IMR-90 (cell line): ENCODE measurements around the gene KCTD20. TPM values are rescaled to one million over a fixed set of nuclear protein-coding genes. Genes with fewer than 3 reads are reported as not detected.

Experiments used
- ATAC-seq: fragments of 200-7000 bp; cut with Tn5 transposase; 2 replicates; pipeline ENCODE4 v1.9.1; 2020; ENCODE audit warnings: low read depth, mild to moderate bottlenecking, moderate library complexity
- BruUV-seq: library from RNA; stranded (reverse); fragments of 400-500 nt; replicated peaks from 2 replicates; lab custom pipeline; 2021; lab: Mats Ljungman, UMichigan
- CTCF ChIA-PET: fragments of 300-600 bp; formaldehyde crosslinking; extraction: SDS; loops from one replicate; lab custom pipeline; 2021; ENCODE audit warnings: antibody characterized with exemption; lab: Yijun Ruan, JAX
- POLR2A ChIA-PET: fragments of 300-600 bp; sonication (Branson Sonifier 250); formaldehyde crosslinking; loops from one replicate; lab custom pipeline; 2022; ENCODE audit warnings: antibody characterized with exemption; ENCODE audit not compliant: unreplicated experiment; lab: Charles Lee
- DNase-seq: peaks from one replicate; pipeline ENCODE4 v3.0.0; 2013
- H2AFZ ChIP-seq: replicated peaks from 2 replicates; pipeline ENCODE3; 2013; ENCODE audit warnings: low read length, mild to moderate bottlenecking; ENCODE audit not compliant: poor library complexity
- H2AK5ac ChIP-seq: 2 replicates; pipeline ENCODE4 v1.6.1; 2013; ENCODE audit warnings: low read depth, low read length, inconsistent platforms
- H2AK9ac ChIP-seq: replicated peaks from 2 replicates; pipeline ENCODE3; 2013; ENCODE audit warnings: mild to moderate bottlenecking, low read depth, low read length, moderate library complexity; ENCODE audit not compliant: poor library complexity
- H2BK120ac ChIP-seq: 2 replicates; pipeline ENCODE4 v1.6.1; 2013; ENCODE audit warnings: low read depth, low read length, inconsistent platforms
- H2BK15ac ChIP-seq: 3 replicates; pipeline ENCODE4 v1.6.1; 2013; ENCODE audit warnings: low read depth, low read length, inconsistent platforms
- H2BK20ac ChIP-seq: 2 replicates; pipeline ENCODE4 v1.6.1; 2013; ENCODE audit warnings: low read depth, mild to moderate bottlenecking, inconsistent platforms, low read length, moderate library complexity
- H2BK5ac ChIP-seq: 2 replicates; pipeline ENCODE4 v1.6.1; 2013; ENCODE audit warnings: mild to moderate bottlenecking, low read depth, low read length, inconsistent platforms; ENCODE audit not compliant: poor library complexity, severe bottlenecking
- H3K14ac ChIP-seq: replicated peaks from 2 replicates; pipeline ENCODE4 v1.6.1; 2013; ENCODE audit warnings: low read depth, low read length, inconsistent platforms
- H3K18ac ChIP-seq: 2 replicates; pipeline ENCODE4 v1.6.1; 2013; ENCODE audit warnings: low read depth, low read length, control low read depth
- H3K23ac ChIP-seq: 2 replicates; pipeline ENCODE4 v1.6.1; 2013; ENCODE audit warnings: low read depth, low read length, inconsistent platforms
- H3K27ac ChIP-seq: 2 replicates; pipeline ENCODE4 v1.5.1; 2013; ENCODE audit warnings: mild to moderate bottlenecking, control low read depth, low read length; ENCODE audit not compliant: insufficient read depth
- H3K27me3 ChIP-seq: 2 replicates; pipeline ENCODE4 v1.6.1; 2013; ENCODE audit warnings: low read length; ENCODE audit not compliant: control insufficient read depth, insufficient read depth
- H3K36me3 ChIP-seq: 2 replicates; pipeline ENCODE4 v1.6.1; 2013; ENCODE audit warnings: low read length, mixed read lengths; ENCODE audit not compliant: control insufficient read depth, insufficient read depth
- H3K4ac ChIP-seq: 2 replicates; pipeline ENCODE4 v1.6.1; 2013; ENCODE audit warnings: low read depth, low read length, inconsistent platforms
- H3K4me1 ChIP-seq: 2 replicates; pipeline ENCODE4 v1.6.1; 2013; ENCODE audit warnings: low read length, mixed read lengths; ENCODE audit not compliant: control insufficient read depth, insufficient read depth
- H3K4me2 ChIP-seq: 2 replicates; pipeline ENCODE4 v1.6.1; 2013; ENCODE audit warnings: low read depth, mild to moderate bottlenecking, control low read depth, low read length, moderate library complexity
- H3K4me3 ChIP-seq: 2 replicates; pipeline ENCODE4 v1.5.1; 2013; ENCODE audit warnings: low read depth, mild to moderate bottlenecking, control low read depth, low read length, moderate library complexity; ENCODE audit not compliant: insufficient read depth
- H3K56ac ChIP-seq: 2 replicates; pipeline ENCODE4 v1.6.1; 2013; ENCODE audit warnings: low read length, inconsistent platforms; ENCODE audit not compliant: insufficient read depth; ENCODE audit errors: extremely low read depth
- H3K79me1 ChIP-seq, 2 experiments: 2 replicates each; pipeline ENCODE4 v1.6.1; 2013; ENCODE audit warnings: low read length in 2 of 2, inconsistent platforms in 1 of 2, low read depth in 1 of 2
- H3K9ac ChIP-seq: 2 replicates; pipeline ENCODE4 v1.6.1; 2013; ENCODE audit warnings: low read depth, low read length, control low read depth
- H3K9me1 ChIP-seq: 2 replicates; pipeline ENCODE4 v1.6.1; 2013; ENCODE audit warnings: low read length, inconsistent platforms; ENCODE audit not compliant: insufficient read depth
- H3K9me3 ChIP-seq: 2 replicates; pipeline ENCODE4 v1.6.1; 2013; ENCODE audit warnings: low read length; ENCODE audit not compliant: control insufficient read depth, insufficient read depth
- H4K20me1 ChIP-seq: 2 replicates; pipeline ENCODE4 v1.6.1; 2013; ENCODE audit warnings: low read length, inconsistent platforms; ENCODE audit not compliant: insufficient read depth
- H4K5ac ChIP-seq: 2 replicates; pipeline ENCODE4 v1.6.1; 2013; ENCODE audit warnings: mild to moderate bottlenecking, low read depth, low read length, control low read depth
- H4K8ac ChIP-seq, 2 experiments: 2 replicates each; pipeline ENCODE4 v1.6.1; 2013; ENCODE audit warnings: low read depth in 2 of 2, low read length in 2 of 2, control low read depth in 1 of 2, inconsistent platforms in 1 of 2
- H4K91ac ChIP-seq: 2 replicates; pipeline ENCODE4 v1.6.1; 2013; ENCODE audit warnings: low read depth, low read length, inconsistent platforms; ENCODE audit not compliant: insufficient read depth
- MXI1 ChIP-seq: IDR thresholded peaks from 2 replicates; pipeline ENCODE4 v1.6.1; 2012; ENCODE audit warnings: low read depth, mild to moderate bottlenecking, low read length, moderate library complexity, borderline replicate concordance
- NFE2L2 ChIP-seq: fragments of 150-350 bp; IDR thresholded peaks from 2 replicates; pipeline ENCODE4 v1.6.1; 2016; ENCODE audit warnings: low read depth, mild to moderate bottlenecking, low read length
- WGBS, 2 experiments: methylation state at CpG; one replicate each; pipeline versions ENCODE4 v1.1.5 to v1.1.7; 2013; ENCODE audit warnings: missing lambda C conversion rate in 2 of 2; ENCODE audit not compliant: insufficient read length in 1 of 2; ENCODE audit errors: extremely low coverage in 2 of 2; 5-methylcytosine and 5-hydroxymethylcytosine counted together
- dilution Hi-C: fragments of 300-500 bp; cut with HindIII; formaldehyde crosslinking; loops from one replicate; pipeline ENCODE4 v1.14.3; 2018; ENCODE audit warnings: low sequenced_read_pairs; ENCODE audit not compliant: unreplicated experiment
- in situ Hi-C: fragments of 300-500 bp; cut with MboI; formaldehyde crosslinking; loops from 3 replicates; pipeline ENCODE4 v1.14.3; 2019; ENCODE audit warnings: low sequenced_read_pairs, inconsistent platforms, mixed read lengths
- intact Hi-C: fragments of 100-400 bp; cut with micrococcal nuclease; formaldehyde crosslinking; loops from 2 replicates; pipeline ENCODE4 v1.10.0; 2022
- polyA plus RNA-seq, 3 experiments: library from polyadenylated mRNA; depleted of rRNA; stranded (reverse); fragments of >200 nt; gene quantifications; 2 replicates each; pipeline ENCODE4 v1.2.3, GENCODE V29; 2012; ENCODE audit warnings: low replicate concordance in 1 of 3
- total RNA-seq: library from RNA; depleted of rRNA; stranded (reverse); fragments of >200 nt; gene quantifications from 2 replicates; pipeline ENCODE4 v1.2.3, GENCODE V29; 2012
- TF ChIP-seq, protein P1 (sequence below): conservative IDR thresholded peaks from 2 replicates; pipeline ENCODE4 v1.5.1; 2012; ENCODE audit warnings: mild to moderate bottlenecking, low read depth, low read length, improper control_type of control experiment

KCTD20 gene
- total and polyA plus RNA-seq, 2 of the 4 experiments (the other 2 are of a cell fraction) = 55.4 to 150 TPM

DNA sequence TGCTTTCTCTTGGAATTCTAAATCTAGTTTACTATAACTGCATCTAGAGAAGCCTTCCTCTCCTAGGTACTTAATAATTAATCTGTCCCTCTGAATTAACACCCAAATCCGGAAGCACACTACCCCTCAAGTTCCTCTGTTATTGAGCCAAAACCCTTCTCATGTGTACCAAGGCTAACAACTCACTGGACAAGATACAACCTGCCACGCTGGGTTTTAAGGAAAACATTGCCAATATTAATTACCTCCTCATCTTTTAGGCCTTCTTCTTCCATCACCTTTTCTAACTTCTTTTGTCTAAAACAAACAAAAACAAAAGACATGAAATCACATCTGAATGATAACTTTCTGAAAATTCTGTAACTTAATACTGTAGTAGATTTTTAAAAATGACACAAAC, 82.5 kb downstream of the KCTD20 start:
- Histone ChIP-seq H3K18ac (no peak overlapping the region), H3K36me3 (peaks cover 11% of the 10 kb centered on the region), H3K56ac (no peak overlapping the region), H3K4me1 (peaks cover 5% of the 10 kb centered on the region), H3K27ac (no peak overlapping the region), H2BK20ac (no peak overlapping the region), H3K79me1 (peaks cover 18 to 55% of the 10 kb centered on the region in 2 experiments), H2BK5ac (no peak overlapping the region), H3K9me1 (0 out of 2 replicates have a peak, but pooled peaks cover 3% of the 10 kb centered on the region), H2BK120ac (no peak overlapping the region), H3K27me3 (no peaks in the 10 kb centered on the region), H4K5ac (no peak overlapping the region), H4K8ac (no peak overlapping the region), H2AK5ac (no peak overlapping the region), H3K23ac (no peak overlapping the region), H3K4me2 (no peak overlapping the region), H2BK15ac (no peak overlapping the region), H3K4ac (no peak overlapping the region), H4K91ac (no peak overlapping the region), H2AFZ (no peak overlapping the region), H4K20me1 (peaks cover 3% of the 10 kb centered on the region; the same call in 1 of the 2 replicates), H3K4me3 (no peak overlapping the region), H3K9me3 (no peaks in the 10 kb centered on the region), H2AK9ac (no peak overlapping the region), H3K14ac (no peak overlapping the region), H3K9ac (no peak overlapping the region)
- in situ Hi-C loops = no loop called here
- 100% methylated on average over 1 of the region's 2 CpGs; no CpG with 5 or more reads in 1 of the 2 experiments for WGBS, 2 experiments
- intact Hi-C loops = no loop called here
- no TSS peak for BruUV-seq
- ChIA-PET CTCF (no interaction called here), POLR2A (no interaction called here)
- ATAC-seq = no peak
- dilution Hi-C loops = no loop called here
- DNase-seq = no peak
- no peak for TF ChIP-seq NFE2L2
- TF ChIP-seq, protein P1, sequence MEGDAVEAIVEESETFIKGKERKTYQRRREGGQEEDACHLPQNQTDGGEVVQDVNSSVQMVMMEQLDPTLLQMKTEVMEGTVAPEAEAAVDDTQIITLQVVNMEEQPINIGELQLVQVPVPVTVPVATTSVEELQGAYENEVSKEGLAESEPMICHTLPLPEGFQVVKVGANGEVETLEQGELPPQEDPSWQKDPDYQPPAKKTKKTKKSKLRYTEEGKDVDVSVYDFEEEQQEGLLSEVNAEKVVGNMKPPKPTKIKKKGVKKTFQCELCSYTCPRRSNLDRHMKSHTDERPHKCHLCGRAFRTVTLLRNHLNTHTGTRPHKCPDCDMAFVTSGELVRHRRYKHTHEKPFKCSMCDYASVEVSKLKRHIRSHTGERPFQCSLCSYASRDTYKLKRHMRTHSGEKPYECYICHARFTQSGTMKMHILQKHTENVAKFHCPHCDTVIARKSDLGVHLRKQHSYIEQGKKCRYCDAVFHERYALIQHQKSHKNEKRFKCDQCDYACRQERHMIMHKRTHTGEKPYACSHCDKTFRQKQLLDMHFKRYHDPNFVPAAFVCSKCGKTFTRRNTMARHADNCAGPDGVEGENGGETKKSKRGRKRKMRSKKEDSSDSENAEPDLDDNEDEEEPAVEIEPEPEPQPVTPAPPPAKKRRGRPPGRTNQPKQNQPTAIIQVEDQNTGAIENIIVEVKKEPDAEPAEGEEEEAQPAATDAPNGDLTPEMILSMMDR = no peak
- TF ChIP-seq MXI1 = no peak
